ENCODE measurements around the gene DDIT3. TPM values are rescaled to one million over a fixed set of nuclear protein-coding genes. Genes with fewer than 3 reads are reported as not detected.

The DDIT3 gene
- total RNA-seq, 1 donor from 2014 or later: 15.0 TPM

- no peak for DNase-seq (ENCODE audit: low read depth, low spot score)
- Mint-ChIP-seq H3K4me1 (peaks cover 25% of the 10 kb centered on the region), H3K27me3 (ENCODE audit: low read depth) (peaks cover 11% of the 10 kb centered on the region), H3K36me3 (ENCODE audit: low read depth) (peaks cover 7% of the 10 kb centered on the region), H3K27ac (ENCODE audit: unreplicated experiment) (peak overlapping the region; percentile 36), H3K4me3 (peak overlapping the region; percentile 97), H3K9me3 (no peaks in the 10 kb centered on the region)
- TF ChIP-seq CTCF (conservative IDR thresholded peaks at IDR 0.05): no peak
Observed at GRCh38 chr12:57487055-57487596, 33.2 kb downstream of the DDIT3 start.

- peaks cover 23% of the 10 kb centered on the region for H3K27me3 Mint-ChIP-seq (ENCODE audit: low read depth)
- TF ChIP-seq CTCF (conservative IDR thresholded peaks at IDR 0.05): no peak
- H3K9me3 Mint-ChIP-seq: no peaks in the 10 kb centered on the region
- peak overlapping the region; percentile 36 for H3K4me3 Mint-ChIP-seq
- peaks cover 21% of the 10 kb centered on the region for H3K4me1 Mint-ChIP-seq
- H3K27ac Mint-ChIP-seq (ENCODE audit: unreplicated experiment): no peak overlapping the region
- peaks cover 2% of the 10 kb centered on the region for H3K36me3 Mint-ChIP-seq (ENCODE audit: low read depth)
- no peak for DNase-seq (ENCODE audit: low read depth, low spot score)
Observed at GRCh38 chr12:57485695-57486094, 34.6 kb downstream of the DDIT3 start.

GRCh38 chr12:57483466-57483865 is 36.8 kb downstream of the DDIT3 start:
- Mint-ChIP-seq H3K9me3 (no peaks in the 10 kb centered on the region), H3K27me3 (ENCODE audit: low read depth) (peaks cover 45% of the 10 kb centered on the region), H3K36me3 (ENCODE audit: low read depth) (no peaks in the 10 kb centered on the region), H3K4me1 (peaks cover 6% of the 10 kb centered on the region), H3K27ac (ENCODE audit: unreplicated experiment) (no peak overlapping the region), H3K4me3 (no peak overlapping the region)
- DNase-seq (ENCODE audit: low read depth, low spot score): no peak
- TF ChIP-seq CTCF (conservative IDR thresholded peaks at IDR 0.05): no peak

- DNase-seq (ENCODE audit: low read depth, low spot score): no peak
- Mint-ChIP-seq H3K27me3 (ENCODE audit: low read depth) (peaks cover 63% of the 10 kb centered on the region), H3K9me3 (no peaks in the 10 kb centered on the region), H3K4me1 (no peaks in the 10 kb centered on the region), H3K27ac (ENCODE audit: unreplicated experiment) (no peak overlapping the region), H3K4me3 (no peak overlapping the region), H3K36me3 (ENCODE audit: low read depth) (no peaks in the 10 kb centered on the region)
- no peak for TF ChIP-seq CTCF (conservative IDR thresholded peaks at IDR 0.05)
Observed at GRCh38 chr12:57481671-57482070, 38.6 kb downstream of the DDIT3 start.

- H3K4me3 Mint-ChIP-seq: no peak within 1 kb of the TSS
- DNase-seq (ENCODE audit: low read depth, low spot score): no peak
- no peak within 1 kb of the TSS for H3K27ac Mint-ChIP-seq (ENCODE audit: unreplicated experiment)
- H3K27me3 Mint-ChIP-seq (ENCODE audit: low read depth): peaks cover 81% of the 10 kb centered on the region
- H3K36me3 Mint-ChIP-seq (ENCODE audit: low read depth): no peaks in the 10 kb centered on the region
- no peaks in the 10 kb centered on the region for H3K9me3 Mint-ChIP-seq
- H3K4me1 Mint-ChIP-seq: peaks cover 1% of the 10 kb centered on the region
- no peak for TF ChIP-seq CTCF (conservative IDR thresholded peaks at IDR 0.05)
Observed at GRCh38 chr12:57479376-57480115, 40.8 kb downstream of the DDIT3 start, which contains the start of gene ARHGAP9. ARHGAP9 (minus strand) TSS chr12:57479866; CDS start chr12:57479406, 460 bp downstream.
